ENCODE results near the gene NSMCE4A.
"Not testable (repeated sequence)": the region's sequence is repeated elsewhere in the genome, so short reads cannot be mapped to it uniquely, and the experiment has no call there.

NSMCE4A gene

DNA sequence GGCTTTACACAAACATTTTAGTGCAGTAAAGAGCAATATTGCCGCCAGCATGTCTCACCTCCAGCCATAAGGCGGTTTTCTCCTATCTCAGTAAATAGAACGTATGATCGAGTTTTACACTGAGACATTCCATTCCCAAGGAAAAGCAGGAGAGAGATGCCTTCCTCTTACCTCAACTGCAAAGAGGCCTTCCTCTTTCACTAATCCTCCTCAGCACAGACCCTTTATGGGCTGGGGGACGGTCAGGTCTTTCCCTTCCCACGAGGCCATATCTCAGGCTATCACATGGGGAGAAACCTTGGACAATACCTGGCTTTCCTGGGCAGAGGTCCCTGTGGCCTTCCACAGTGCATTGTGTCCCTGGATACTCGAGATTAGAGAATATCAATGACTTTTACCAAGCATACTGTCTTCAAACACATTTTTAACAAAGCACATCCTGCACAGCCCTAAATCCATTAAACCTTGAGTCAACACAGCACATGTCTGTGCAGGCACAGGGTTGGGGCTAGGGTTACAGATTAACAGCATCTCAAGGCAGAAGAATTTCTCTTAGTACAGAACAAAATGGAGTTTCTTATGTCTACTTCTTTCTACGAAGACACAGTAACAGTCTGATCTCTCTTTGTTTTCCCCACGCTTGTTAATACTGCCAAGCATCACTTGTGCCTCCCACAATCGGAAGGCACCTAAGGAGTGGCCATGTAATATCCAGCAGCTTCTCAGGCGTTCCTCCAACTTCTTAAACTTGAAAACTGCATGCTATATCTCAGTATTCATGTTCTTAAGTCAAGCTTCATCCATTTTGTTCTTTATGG is 44.5 kb downstream of the NSMCE4A start:
- not testable (repeated sequence) for DNase-seq

DNA sequence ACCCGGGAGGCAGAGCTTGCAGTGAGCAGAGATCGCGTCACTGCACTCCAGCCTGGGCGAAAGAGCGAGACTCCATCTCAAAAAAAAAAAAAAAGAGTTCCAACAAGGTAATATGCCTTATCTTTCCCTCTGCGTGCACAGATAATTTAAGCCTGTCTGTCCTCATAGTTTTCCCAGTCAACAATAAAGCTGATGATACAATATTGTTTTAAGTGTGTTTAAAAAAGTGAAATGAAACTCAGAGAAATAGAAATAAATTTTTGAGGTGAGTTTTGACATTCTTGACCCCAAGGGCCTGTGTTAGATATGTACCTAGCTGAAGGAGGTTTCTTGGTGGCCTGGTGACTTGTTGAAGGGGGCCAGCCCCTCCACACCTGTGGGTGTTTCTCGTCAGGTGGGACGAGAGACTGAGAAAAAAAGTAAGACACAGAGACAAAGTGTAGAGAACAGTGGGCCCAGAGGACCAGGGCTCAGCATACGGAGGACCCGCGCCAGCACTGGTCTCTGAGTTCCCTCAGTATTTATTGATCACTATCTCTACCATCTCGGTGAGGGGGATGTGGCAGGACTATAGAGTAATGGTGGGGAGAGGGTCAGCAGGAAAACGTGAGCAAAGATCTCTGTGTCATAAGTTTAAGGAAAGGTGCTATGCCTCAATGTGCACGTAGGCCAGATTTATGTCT is 45.3 kb downstream of the NSMCE4A start:
- not testable (repeated sequence) for DNase-seq

DNA sequence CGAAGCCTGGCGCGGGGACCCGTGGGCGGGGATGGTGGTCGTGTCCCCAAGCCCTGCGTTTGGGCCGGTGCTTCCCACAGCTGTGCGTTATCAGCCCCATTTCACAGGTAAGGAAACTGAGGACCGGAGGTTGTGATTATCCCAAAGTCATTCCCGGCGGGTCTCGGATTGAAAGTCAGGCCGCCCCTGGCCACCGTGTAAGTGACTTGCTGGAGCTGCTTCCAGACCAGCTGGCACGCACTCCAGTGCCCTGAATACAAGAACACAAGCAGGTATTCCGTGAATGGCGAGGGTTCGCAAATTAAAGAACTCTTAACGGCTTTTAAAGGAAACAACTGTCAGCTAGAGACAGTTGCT is 46.5 kb downstream of the NSMCE4A start:
- peak in 1 of 2 experiments; percentile 2 for DNase-seq

DNA sequence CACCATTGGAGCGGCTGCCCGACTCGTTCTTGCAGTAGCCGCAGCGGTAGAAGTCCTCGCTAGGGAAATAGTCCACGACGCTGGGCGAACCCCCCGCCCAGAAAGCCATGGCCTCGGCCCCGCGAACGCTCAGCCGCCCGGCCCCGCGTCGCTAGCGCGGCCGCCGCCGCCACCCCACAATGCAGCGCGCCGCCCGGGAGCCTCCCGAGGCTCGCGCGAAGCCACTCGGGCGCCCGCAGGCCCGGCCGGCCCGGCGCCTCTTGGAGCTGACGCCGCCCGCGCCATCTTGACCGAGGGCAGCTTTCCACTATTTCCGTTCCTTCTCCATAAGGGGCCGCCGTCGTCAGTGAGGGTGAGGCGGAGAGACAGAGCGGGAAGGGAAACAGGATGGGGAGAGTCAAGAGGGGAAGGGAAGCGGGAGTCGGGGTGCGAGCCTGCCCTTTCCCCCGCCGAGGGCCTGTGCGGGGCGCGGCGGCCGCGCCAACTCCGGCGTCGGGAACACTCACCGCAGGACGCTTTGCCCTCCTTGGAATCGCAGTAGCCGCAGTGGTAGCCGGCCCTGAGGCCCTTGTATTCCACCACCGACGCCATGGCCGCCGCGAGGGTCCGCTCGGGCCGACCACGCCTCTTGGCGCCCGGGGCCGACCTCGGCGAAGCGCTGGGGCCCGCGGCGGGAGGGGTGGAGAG is 47.0 kb downstream of the NSMCE4A start, which contains the start of gene ATE1:
TSS of gene ATE1 (minus strand) at position 191 of the 687 bp plus-strand sequence. CDS start at position 109, 82 bp downstream.
- DNase-seq = peak; percentile 78 to 84

DNA sequence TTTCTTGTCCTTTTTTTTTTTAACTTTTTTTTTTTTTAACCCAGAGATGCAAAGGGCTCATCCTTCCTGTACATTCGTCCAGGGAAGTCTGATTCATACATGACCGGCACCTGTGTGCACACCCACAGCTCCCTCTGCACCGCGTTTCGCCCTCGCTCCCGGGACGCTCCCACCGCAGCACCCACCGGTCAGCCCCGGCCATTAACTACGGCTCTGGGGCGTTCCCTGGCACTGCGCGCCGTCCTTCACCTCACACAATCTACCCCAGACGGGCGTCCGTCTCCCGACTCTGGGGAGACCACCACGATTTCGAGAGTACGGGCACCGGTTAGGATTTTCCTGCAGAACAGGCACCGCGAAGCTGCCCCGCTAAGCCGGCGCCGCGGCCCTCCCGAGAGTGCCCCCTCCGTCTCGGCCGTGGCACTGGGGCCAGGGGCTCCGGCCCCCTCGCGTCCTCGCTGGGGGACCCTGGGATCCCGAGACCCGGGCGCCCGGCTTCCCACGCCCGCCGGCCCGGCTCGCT is 47.6 kb downstream of the NSMCE4A start:
- DNase-seq = peak in 1 of 2 experiments; percentile 13

DNA sequence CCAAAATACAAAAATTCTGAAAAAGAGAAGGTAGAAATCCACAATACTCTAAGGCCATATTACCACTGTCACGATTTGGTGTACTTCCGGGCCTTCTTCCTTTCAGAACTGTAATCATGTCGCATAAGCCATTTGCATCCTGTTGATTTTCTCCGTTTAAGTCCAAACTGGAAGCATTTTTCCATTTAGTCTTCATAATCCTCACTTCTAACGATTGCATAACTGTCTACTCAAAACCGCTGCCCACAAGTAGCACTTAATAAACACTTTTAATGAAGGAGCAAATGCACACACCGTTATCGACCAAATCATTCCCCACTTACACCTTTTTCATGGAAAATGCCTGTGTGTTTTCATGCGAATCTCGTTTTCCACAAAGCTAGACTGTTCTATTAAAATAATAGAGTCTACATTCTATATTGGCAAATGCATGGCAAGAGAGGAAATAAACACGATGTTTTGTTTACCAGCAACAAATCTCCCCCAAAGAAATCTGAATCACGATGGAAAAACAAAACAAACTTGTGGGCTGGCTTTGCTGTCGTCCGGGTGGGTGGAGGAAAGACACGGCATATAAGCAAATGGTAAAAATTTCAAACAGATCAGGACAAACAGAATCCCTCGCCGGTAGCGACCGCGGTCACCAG is 48.2 kb downstream of the NSMCE4A start:
- DNase-seq = no peak

DNA sequence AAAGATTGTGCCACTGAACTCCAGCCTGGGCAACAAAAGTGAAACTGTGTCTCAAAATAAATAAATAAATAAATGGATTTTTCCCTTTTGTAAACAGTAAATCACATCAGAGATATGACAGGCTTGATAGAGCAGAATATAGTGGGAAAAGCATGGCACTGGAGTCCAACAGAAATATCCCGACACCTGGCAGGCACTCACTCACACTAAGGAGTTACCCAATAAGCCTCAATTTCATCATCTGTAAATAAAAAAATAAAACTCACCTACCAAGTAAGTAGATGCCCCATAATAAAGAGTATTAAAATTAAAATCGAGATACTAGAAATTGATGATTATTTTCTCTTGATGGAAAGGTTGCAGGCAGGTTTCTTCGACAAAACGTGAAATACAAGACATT is 48.9 kb downstream of the NSMCE4A start:
- DNase-seq = no peak

DNA sequence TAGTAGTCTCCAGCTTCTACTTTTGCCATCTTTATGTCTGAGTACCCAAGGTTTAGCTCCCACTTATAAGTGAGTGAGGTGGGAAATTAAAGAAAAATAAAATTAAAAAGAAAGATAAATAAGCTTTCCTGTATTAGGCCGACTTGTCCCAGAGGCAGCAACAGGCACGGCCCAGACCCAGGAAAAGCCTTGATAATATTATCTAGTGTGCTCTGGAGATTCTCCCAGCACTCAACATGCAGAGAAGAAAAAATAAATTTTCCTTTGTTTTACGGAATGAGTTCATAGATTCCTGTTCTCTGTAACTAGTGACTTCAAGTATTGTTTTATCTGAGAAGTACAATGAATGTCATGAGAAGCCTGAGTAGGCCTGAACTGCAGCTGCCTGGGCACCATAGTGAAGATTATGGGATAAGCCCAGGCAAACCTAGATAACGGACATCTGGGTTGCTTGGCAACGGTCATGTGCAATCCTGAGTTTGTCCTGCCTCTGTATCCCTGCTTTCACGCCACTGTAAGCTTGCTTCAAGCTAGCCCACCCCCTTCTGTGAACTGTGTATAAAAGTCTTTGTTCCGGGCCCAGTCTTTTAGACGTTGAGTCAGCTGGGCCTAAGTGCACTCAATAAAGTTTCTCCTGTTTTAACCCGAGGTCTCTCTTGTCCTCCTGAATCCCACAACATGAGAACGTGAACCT is 53.6 kb downstream of the NSMCE4A start:
- DNase-seq = no peak

DNA sequence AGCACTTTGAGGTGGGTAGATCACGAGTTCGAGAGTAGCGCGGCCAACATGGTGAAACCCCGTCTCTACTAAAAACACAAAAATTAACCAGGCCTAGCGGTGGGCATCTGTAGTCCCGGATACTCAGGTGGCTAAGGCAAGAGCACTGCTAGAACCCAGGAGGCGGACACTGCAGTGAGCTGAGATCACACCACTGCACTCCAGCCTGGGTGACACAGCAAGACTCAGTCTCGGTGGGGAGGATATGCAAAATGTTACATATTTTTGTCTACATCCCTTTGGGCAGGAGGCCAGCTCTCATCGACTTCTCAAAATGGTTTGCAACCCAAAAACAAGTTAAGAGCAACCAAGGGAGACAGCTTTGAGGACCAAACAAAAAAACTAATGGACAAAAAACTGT is 55.4 kb downstream of the NSMCE4A start:
- no peak for DNase-seq

DNA sequence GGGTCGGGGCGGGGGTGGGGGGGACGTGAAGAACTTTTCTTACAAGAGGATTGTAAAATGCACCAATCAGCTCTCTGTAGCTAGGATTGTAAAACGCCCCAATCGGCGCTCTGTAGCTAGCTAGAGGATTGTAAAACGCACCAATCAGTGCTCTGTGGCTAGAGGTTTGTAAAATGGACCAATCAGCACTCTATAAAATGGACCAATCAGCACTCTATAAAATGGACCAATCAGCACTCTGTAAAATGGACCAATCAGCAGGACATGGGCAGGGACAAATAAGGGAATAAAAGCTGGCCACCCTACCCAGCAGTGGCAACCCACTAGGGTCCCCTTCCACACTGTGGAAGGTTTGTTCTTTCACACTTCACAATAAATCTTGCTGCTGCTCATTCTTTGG is 56.2 kb downstream of the NSMCE4A start:
- not testable (repeated sequence) for DNase-seq

DNA sequence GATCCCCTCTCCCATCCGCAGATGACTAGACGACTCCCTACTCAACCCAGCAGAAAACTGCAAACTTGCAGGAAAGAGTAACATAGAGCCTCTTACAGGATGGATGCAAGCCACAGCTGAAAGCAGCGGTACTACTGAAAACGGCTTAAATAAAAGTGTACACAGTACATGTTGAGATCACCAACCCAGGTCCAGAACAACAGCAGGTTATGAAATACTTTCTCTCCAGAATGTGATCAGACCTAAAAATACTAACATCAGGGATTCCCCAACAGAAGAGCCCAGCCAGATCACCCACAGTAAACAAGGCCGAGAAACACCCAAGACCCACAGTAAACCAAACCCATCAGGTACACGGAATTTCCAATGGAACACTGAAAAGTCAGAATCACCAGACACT is 60.4 kb downstream of the NSMCE4A start:
- no peak for DNase-seq

DNA sequence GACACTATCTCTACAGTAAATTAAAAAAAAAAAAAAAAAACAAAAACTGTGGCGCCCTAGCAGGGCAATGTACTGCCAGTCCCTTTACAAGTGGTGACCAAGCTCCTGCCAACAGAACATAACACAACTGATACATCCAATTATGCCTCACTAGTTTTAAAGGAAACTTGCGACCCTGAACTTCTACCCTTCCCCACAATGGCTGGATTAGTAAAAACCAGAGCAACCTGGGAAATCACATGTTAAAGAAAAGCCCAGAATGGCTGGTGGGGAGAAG is 63.7 kb downstream of the NSMCE4A start:
- DNase-seq = no peak

DNA sequence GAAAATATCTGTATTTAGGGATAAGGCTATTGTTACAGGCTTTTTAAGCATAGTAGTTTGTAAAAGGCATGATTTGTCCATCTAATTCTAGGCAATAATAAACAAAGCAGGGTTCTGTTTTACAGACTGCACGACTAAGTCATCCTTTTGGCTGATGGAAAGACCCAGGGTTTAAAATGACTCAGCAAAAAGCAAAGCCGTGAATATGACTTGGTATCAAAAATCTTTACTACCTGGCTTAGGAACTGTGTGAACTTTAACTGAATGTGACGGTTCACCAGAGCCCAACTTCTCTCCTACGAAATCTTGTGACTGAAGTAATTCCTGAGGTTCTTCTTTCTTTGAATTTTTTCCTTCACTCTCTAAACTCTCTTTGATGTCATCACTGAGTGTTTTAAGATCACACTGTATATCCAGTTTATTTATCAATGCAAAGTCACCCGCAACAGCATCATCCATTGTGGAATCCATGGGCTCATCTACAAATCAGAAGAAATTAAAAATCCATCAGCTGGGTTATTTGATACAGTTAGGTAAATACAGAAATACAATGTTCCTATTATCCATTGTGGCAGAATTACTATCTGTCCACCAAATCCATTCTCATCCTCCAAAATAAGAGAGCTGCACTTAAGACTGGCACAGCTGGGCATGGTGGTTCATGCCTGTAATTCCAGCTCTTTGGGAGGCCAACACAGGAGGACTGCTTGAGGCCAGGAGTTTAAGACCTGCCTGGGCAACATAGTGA is 64.2 kb downstream of the NSMCE4A start:
- no peak for DNase-seq

Measured in NCI-H446 (cell line).